ENCODE measurements around the gene NAP1L4. TPM values are rescaled to one million over a fixed set of nuclear protein-coding genes. Genes with fewer than 3 reads are reported as not detected.

The NAP1L4 gene
- total and polyA plus RNA-seq, 2 donors (not counting 1 experiment from before 2014, with no cell fraction given) = 62.1 to 133 TPM

- 98% methylated on average over 5 of the region's 6 CpGs for WGBS (ENCODE audit: insufficient coverage)
- no peaks in the 10 kb centered on the region for H3K27me3 ChIP-seq (replicated peaks in 1 of 4; ENCODE audit: control extremely low read depth in 1 of 4, control insufficient read depth in 3 of 4, insufficient read depth in 4 of 4, low read length in 3 of 4)
- H3K9ac ChIP-seq (ENCODE audit: low read length) = no peak overlapping the region
- H3K4me3 ChIP-seq (ENCODE audit: control extremely low read depth in 1 of 5, extremely low read depth in 1 of 5, insufficient read depth in 1 of 5, low read depth in 2 of 5, low read length in 4 of 5) = no peak overlapping the region
- H3K36me3 ChIP-seq (replicated peaks in 1 of 2; ENCODE audit: control extremely low read depth in 1 of 2, control insufficient read depth in 1 of 2, extremely low read depth in 1 of 2, insufficient read depth in 2 of 2, low read length in 1 of 2) = peaks cover 0 to 42% of the 10 kb centered on the region in 2 experiments
- no peak overlapping the region for H2AFZ ChIP-seq (ENCODE audit: insufficient read depth, low read depth, low read length, poor library complexity, severe bottlenecking)
- H3K79me2 ChIP-seq (ENCODE audit: control insufficient read depth, insufficient read depth, low read length) = no peaks in the 10 kb centered on the region
- no peaks in the 10 kb centered on the region for H3K4me1 Mint-ChIP-seq
- no peak for ATAC-seq (ENCODE audit: low read depth)
- no peak overlapping the region for H3K27ac ChIP-seq (ENCODE audit: low read length in 2 of 2)
- POLR2A ChIA-PET = no interaction called here
- intact Hi-C loops (cut with micrococcal nuclease) = no loop called here
- CTCF ChIA-PET = no interaction called here
- no peaks in the 10 kb centered on the region for H3K9me3 Mint-ChIP-seq (ENCODE audit: insufficient read depth)
- no peak overlapping the region for H3K4me3 Mint-ChIP-seq
- no peak for TF ChIP-seq EZH2 (IDR thresholded peaks at IDR 0.05; ENCODE audit: borderline replicate concordance, insufficient read depth, low read depth, low read length, poor library complexity, severe bottlenecking)
- H3K27me3 Mint-ChIP-seq = no peaks in the 10 kb centered on the region
- H3K27ac Mint-ChIP-seq = no peak overlapping the region
- no peak overlapping the region for H3K4me2 ChIP-seq (replicated peaks; ENCODE audit: low read depth, low read length, poor library complexity, severe bottlenecking)
- no peak for DNase-seq
- no peaks in the 10 kb centered on the region for H4K20me1 ChIP-seq (ENCODE audit: control insufficient read depth, insufficient read depth, low read length, poor library complexity, severe bottlenecking)
- no peaks in the 10 kb centered on the region for H3K9me3 ChIP-seq (ENCODE audit: control extremely low read depth in 1 of 3, control insufficient read depth in 2 of 3, insufficient read depth in 1 of 3, low read length in 2 of 3)
- H3K4me1 ChIP-seq (ENCODE audit: control insufficient read depth in 2 of 2, insufficient read depth in 2 of 2, low read length in 2 of 2) = no peaks in the 10 kb centered on the region
Measured at GRCh38 chr11:3001496-3001895, 9.4 kb upstream of the NAP1L4 start.

GRCh38 chr11:3000032-3000961 is 8.2 kb upstream of the NAP1L4 start:
- peaks cover 0 to 39% of the 10 kb centered on the region in 2 experiments for H3K36me3 ChIP-seq (replicated peaks in 1 of 2; ENCODE audit: control extremely low read depth in 1 of 2, control insufficient read depth in 1 of 2, extremely low read depth in 1 of 2, insufficient read depth in 2 of 2, low read length in 1 of 2)
- DNase-seq (no peak), ATAC-seq (ENCODE audit: low read depth) (no peak)
- ChIA-PET CTCF (no interaction called here), POLR2A (no interaction called here)
- Mint-ChIP-seq H3K27ac (no peak overlapping the region), H3K4me3 (no peak overlapping the region), H3K9me3 (ENCODE audit: insufficient read depth) (no peaks in the 10 kb centered on the region), H3K27me3 (no peaks in the 10 kb centered on the region), H3K4me1 (no peaks in the 10 kb centered on the region)
- no peak overlapping the region for H2AFZ ChIP-seq (ENCODE audit: insufficient read depth, low read depth, low read length, poor library complexity, severe bottlenecking)
- no peaks in the 10 kb centered on the region for H3K27me3 ChIP-seq (replicated peaks in 1 of 4; ENCODE audit: control extremely low read depth in 1 of 4, control insufficient read depth in 3 of 4, insufficient read depth in 4 of 4, low read length in 3 of 4)
- H3K79me2 ChIP-seq (ENCODE audit: control insufficient read depth, insufficient read depth, low read length) = no peaks in the 10 kb centered on the region
- no peaks in the 10 kb centered on the region for H3K9me3 ChIP-seq (ENCODE audit: control extremely low read depth in 1 of 3, control insufficient read depth in 2 of 3, insufficient read depth in 1 of 3, low read length in 2 of 3)
- H4K20me1 ChIP-seq (ENCODE audit: control insufficient read depth, insufficient read depth, low read length, poor library complexity, severe bottlenecking) = no peaks in the 10 kb centered on the region
- H3K27ac ChIP-seq (ENCODE audit: low read length in 2 of 2) = no peak overlapping the region
- intact Hi-C loops (cut with micrococcal nuclease) = no loop called here
- no peak overlapping the region for H3K4me2 ChIP-seq (replicated peaks; ENCODE audit: low read depth, low read length, poor library complexity, severe bottlenecking)
- H3K4me1 ChIP-seq (ENCODE audit: control insufficient read depth in 2 of 2, insufficient read depth in 2 of 2, low read length in 2 of 2) = no peaks in the 10 kb centered on the region
- 91% methylated on average over 14 of the region's 17 CpGs for WGBS (ENCODE audit: insufficient coverage)
- TF ChIP-seq CTCF (IDR thresholded peaks at IDR 0.05) = no peak
- TF ChIP-seq EZH2 (IDR thresholded peaks at IDR 0.05; ENCODE audit: borderline replicate concordance, insufficient read depth, low read depth, low read length, poor library complexity, severe bottlenecking) = no peak
- no peak overlapping the region for H3K9ac ChIP-seq (ENCODE audit: low read length)
- no peak overlapping the region for H3K4me3 ChIP-seq (ENCODE audit: control extremely low read depth in 1 of 5, extremely low read depth in 1 of 5, insufficient read depth in 1 of 5, low read depth in 2 of 5, low read length in 4 of 5)

Measured in B cell (primary cell).